BJ (cell line): Measurements from ENCODE around the gene WDR20. TPM values are rescaled to one million over a fixed set of nuclear protein-coding genes. Genes with fewer than 3 reads are reported as not detected.
"Not testable (repeated sequence)": the region's sequence is repeated elsewhere in the genome, so short reads cannot be mapped to it uniquely, and the experiment has no call there.

Source experiments
- CTCF ChIA-PET: fragments of 350-600 bp; formaldehyde crosslinking; extraction: SDS; loops from one replicate; lab custom pipeline; 2021; ENCODE audit warnings: antibody characterized with exemption, inconsistent platforms; lab: Yijun Ruan, JAX
- POLR2A ChIA-PET: fragments of 300-600 bp; sonication (Branson Sonifier 250); formaldehyde crosslinking; extraction: SDS; loops from one replicate; lab custom pipeline; 2021; ENCODE audit warnings: antibody characterized with exemption; lab: Charles Lee
- DNase-seq: peaks from one replicate; pipeline ENCODE4 v3.0.0-alpha.2; 2011; ENCODE audit warnings: low read depth
- H3K27me3 ChIP-seq: 2 replicates; pipeline ENCODE4 v1.6.0; 2011; ENCODE audit warnings: low read length; ENCODE audit not compliant: control insufficient read depth, insufficient read depth
- H3K36me3 ChIP-seq: 2 replicates; pipeline ENCODE4 v1.5.1; 2011; ENCODE audit warnings: low read length; ENCODE audit not compliant: control insufficient read depth, insufficient read depth
- H3K4me3 ChIP-seq: 2 replicates; pipeline ENCODE4 v1.5.1; 2011; ENCODE audit warnings: low read depth, mild to moderate bottlenecking, control low read depth, low read length
- polyA plus RNA-seq: library from polyadenylated mRNA; depleted of rRNA; stranded (reverse); fragments of >200 nt; gene quantifications from 2 replicates; pipeline ENCODE4 v1.2.3, GENCODE V29; 2011
- TF ChIP-seq, protein P1 (sequence below): IDR thresholded peaks from 2 replicates; pipeline ENCODE4 v1.5.1; 2011; ENCODE audit warnings: low read depth, mild to moderate bottlenecking, control low read depth, inconsistent platforms, low read length, moderate library complexity; ENCODE audit not compliant: insufficient read depth

Gene WDR20
- polyA plus RNA-seq, 1 experiment: 18.3 TPM

DNA sequence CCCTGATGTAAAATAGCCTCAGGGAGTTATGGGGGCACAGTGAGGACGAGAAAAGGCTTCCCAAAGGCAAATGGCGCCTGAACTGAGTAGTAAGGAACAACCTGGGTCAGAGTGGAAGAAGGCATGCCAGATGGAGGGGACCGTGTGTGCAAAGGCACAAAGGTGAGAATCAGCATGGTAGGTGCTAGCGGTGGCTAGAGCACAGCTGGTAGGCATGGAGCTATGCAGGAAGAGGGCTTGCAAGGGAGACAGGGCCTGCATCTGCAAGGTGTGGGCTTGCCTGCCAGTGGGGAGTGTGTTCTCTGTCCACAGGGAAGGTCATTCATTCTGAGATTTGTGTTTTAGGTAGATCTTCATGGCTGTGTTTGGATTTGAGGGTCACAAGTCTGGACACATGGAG, 34.3 kb upstream of the WDR20 start:
- TF ChIP-seq, protein P1, sequence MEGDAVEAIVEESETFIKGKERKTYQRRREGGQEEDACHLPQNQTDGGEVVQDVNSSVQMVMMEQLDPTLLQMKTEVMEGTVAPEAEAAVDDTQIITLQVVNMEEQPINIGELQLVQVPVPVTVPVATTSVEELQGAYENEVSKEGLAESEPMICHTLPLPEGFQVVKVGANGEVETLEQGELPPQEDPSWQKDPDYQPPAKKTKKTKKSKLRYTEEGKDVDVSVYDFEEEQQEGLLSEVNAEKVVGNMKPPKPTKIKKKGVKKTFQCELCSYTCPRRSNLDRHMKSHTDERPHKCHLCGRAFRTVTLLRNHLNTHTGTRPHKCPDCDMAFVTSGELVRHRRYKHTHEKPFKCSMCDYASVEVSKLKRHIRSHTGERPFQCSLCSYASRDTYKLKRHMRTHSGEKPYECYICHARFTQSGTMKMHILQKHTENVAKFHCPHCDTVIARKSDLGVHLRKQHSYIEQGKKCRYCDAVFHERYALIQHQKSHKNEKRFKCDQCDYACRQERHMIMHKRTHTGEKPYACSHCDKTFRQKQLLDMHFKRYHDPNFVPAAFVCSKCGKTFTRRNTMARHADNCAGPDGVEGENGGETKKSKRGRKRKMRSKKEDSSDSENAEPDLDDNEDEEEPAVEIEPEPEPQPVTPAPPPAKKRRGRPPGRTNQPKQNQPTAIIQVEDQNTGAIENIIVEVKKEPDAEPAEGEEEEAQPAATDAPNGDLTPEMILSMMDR: no peak
- Histone ChIP-seq H3K27me3 (no peaks in the 10 kb centered on the region), H3K4me3 (no peak overlapping the region), H3K36me3 (no peaks in the 10 kb centered on the region)
- ChIA-PET POLR2A (no interaction called here), CTCF (interaction anchor here (0.9 to 3.3 kb wide), 2 partner anchors 9 to 139 kb away, joined by 3 to 17 read pairs; no protein-coding TSS in a partner anchor)
- DNase-seq: no peak

DNA sequence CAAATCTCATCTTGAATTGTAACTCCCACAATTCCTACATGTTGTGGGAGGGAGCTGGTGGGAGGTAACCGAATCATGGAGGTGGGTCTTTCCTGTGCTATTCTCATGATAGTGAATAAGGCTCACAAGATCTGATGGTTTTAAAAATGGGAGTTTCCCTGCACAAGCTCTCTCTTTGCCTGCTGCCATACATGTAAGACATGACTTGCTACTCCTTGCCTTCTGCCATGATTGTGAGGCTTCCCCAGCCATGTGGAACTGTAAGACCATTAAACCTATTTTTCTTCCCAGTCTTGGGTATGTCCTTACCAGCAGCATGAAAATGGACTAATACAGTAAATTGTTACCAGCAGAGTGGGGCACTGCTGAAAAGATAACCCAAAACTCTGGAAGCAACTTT, 30.4 kb upstream of the WDR20 start:
- H3K27me3 ChIP-seq, POLR2A ChIA-PET, CTCF ChIA-PET, H3K4me3 ChIP-seq, DNase-seq, H3K36me3 ChIP-seq: not testable (repeated sequence)

DNA sequence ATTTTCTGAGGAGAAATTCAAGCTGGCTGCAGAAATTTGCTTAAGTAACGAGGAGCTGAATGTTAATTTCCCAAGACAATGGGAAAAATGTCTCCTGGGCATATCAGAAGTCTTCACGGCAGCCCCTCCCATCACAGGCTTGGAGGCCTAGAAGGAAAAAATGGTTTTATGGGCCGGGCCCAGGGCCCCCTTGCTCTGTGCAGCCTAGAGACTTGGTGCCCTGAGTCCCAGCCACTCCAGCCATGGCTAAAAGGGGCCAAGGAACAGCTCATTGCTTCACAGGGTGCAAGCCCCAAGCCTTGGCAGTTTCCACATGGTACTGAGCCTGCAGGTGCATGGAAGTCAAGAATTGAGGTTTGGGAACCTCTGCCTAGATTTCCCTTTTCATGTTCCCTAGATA, 28.6 kb upstream of the WDR20 start:
- POLR2A ChIA-PET: no interaction called here
- Histone ChIP-seq H3K36me3 (no peaks in the 10 kb centered on the region), H3K4me3 (no peak overlapping the region), H3K27me3 (no peaks in the 10 kb centered on the region)
- CTCF ChIA-PET: interaction anchor here (0.7 to 2.6 kb wide), 2 partner anchors 13 to 149 kb away, joined by 3 to 12 read pairs; no protein-coding TSS in a partner anchor
- TF ChIP-seq, protein P1: no peak
- DNase-seq: no peak

GRCh38 chr14:102116361-102117180, 23.1 kb upstream of the WDR20 start:
- CTCF ChIA-PET: interaction anchor here (0.6 to 1.5 kb wide), 4 partner anchors 12 to 307 kb away, joined by 3 to 4 read pairs (median 3); no protein-coding TSS in a partner anchor
- TF ChIP-seq, protein P1: no peak
- POLR2A ChIA-PET: no interaction called here
- Histone ChIP-seq H3K36me3 (no peaks in the 10 kb centered on the region; the same call in 1 of the 2 replicates), H3K4me3 (no peak overlapping the region), H3K27me3 (no peaks in the 10 kb centered on the region)
- DNase-seq: no peak

GRCh38 chr14:102117852-102118251, 21.8 kb upstream of the WDR20 start:
- POLR2A ChIA-PET: no interaction called here
- CTCF ChIA-PET: interaction anchor here (1.1 kb wide), 1 partner anchor 21 kb away, joined by 3 read pairs; no protein-coding TSS in a partner anchor
- DNase-seq: no peak

More at GRCh38 chr14:102117852-102118251, 21.8 kb upstream of the WDR20 start:
- no peaks in the 10 kb centered on the region; the same call in 1 of the 2 replicates for H3K36me3 ChIP-seq
- TF ChIP-seq, protein P1: no peak
- H3K4me3 ChIP-seq: no peak overlapping the region
- H3K27me3 ChIP-seq: no peaks in the 10 kb centered on the region
